ENCODE measurements around the gene AKR1E2. TPM values are rescaled to one million over a fixed set of nuclear protein-coding genes. Genes with fewer than 3 reads are reported as not detected.
A peak's percentile ranks its signal among the peaks of the same experiment; 100 is the strongest.

Gene AKR1E2
- total and polyA plus RNA-seq, 10 of the 15 experiments (the other 5 are each of a cell fraction or from before 2014, with no cell fraction given) = not detected

DNA sequence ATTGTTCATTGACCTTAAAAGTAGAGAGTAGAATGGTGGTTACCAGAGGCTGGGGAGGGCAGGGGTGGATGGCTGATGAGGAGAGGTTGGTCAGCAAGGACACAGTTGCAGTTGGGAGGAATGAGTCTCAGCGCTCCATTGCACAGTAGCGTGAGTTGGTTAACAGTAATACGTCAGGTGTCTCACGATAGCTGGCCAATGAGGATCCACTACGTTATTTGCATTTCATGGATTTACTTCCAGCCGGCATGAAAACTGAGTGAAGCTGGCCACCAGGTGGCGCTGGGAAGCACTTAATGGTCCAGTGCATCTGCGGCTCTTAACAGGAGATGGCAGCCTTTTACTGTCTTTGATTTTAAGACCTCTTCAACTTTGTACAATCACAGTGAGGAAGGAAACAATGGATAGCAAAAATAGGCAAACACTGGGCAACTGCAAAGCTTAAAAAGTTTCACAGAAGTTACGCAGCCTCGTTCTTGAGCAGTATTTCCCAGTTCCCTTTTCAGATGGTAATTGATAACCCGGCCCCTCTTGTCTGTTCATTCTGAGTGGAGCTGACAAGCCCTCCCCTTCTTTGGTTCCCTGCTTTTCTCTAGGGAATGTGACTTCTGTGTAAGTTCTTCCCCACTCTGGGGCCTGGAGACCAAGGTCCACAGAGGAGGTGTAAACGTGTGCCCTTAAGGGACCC lies 23.7 kb downstream of the AKR1E2 start (continued):
- TF ChIP-seq, protein P1, sequence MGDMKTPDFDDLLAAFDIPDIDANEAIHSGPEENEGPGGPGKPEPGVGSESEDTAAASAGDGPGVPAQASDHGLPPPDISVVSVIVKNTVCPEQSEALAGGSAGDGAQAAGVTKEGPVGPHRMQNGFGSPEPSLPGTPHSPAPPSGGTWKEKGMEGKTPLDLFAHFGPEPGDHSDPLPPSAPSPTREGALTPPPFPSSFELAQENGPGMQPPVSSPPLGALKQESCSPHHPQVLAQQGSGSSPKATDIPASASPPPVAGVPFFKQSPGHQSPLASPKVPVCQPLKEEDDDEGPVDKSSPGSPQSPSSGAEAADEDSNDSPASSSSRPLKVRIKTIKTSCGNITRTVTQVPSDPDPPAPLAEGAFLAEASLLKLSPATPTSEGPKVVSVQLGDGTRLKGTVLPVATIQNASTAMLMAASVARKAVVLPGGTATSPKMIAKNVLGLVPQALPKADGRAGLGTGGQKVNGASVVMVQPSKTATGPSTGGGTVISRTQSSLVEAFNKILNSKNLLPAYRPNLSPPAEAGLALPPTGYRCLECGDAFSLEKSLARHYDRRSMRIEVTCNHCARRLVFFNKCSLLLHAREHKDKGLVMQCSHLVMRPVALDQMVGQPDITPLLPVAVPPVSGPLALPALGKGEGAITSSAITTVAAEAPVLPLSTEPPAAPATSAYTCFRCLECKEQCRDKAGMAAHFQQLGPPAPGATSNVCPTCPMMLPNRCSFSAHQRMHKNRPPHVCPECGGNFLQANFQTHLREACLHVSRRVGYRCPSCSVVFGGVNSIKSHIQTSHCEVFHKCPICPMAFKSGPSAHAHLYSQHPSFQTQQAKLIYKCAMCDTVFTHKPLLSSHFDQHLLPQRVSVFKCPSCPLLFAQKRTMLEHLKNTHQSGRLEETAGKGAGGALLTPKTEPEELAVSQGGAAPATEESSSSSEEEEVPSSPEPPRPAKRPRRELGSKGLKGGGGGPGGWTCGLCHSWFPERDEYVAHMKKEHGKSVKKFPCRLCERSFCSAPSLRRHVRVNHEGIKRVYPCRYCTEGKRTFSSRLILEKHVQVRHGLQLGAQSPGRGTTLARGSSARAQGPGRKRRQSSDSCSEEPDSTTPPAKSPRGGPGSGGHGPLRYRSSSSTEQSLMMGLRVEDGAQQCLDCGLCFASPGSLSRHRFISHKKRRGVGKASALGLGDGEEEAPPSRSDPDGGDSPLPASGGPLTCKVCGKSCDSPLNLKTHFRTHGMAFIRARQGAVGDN (IDR thresholded peaks at IDR 0.05) = no peak
- no peak for TF ChIP-seq SIN3A (IDR thresholded peaks at IDR 0.05; ENCODE audit: low read depth, low read length)
- TF ChIP-seq POU2F2 (IDR thresholded peaks at IDR 0.05; ENCODE audit: borderline replicate concordance, low read depth, low read length) = peak; percentile 73; the same call in 1 of the 3 replicates
- peak; percentile 74 for TF ChIP-seq SPI1 (IDR thresholded peaks at IDR 0.05; ENCODE audit: borderline replicate concordance, insufficient read depth, low read depth, low read length)
- TF ChIP-seq, protein P2, sequence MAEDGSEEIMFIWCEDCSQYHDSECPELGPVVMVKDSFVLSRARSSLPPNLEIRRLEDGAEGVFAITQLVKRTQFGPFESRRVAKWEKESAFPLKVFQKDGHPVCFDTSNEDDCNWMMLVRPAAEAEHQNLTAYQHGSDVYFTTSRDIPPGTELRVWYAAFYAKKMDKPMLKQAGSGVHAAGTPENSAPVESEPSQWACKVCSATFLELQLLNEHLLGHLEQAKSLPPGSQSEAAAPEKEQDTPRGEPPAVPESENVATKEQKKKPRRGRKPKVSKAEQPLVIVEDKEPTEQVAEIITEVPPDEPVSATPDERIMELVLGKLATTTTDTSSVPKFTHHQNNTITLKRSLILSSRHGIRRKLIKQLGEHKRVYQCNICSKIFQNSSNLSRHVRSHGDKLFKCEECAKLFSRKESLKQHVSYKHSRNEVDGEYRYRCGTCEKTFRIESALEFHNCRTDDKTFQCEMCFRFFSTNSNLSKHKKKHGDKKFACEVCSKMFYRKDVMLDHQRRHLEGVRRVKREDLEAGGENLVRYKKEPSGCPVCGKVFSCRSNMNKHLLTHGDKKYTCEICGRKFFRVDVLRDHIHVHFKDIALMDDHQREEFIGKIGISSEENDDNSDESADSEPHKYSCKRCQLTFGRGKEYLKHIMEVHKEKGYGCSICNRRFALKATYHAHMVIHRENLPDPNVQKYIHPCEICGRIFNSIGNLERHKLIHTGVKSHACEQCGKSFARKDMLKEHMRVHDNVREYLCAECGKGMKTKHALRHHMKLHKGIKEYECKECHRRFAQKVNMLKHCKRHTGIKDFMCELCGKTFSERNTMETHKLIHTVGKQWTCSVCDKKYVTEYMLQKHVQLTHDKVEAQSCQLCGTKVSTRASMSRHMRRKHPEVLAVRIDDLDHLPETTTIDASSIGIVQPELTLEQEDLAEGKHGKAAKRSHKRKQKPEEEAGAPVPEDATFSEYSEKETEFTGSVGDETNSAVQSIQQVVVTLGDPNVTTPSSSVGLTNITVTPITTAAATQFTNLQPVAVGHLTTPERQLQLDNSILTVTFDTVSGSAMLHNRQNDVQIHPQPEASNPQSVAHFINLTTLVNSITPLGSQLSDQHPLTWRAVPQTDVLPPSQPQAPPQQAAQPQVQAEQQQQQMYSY (CRISPR knock-in tag; IDR thresholded peaks at IDR 0.05) = no peak
- no peak for TF ChIP-seq CBFB (IDR thresholded peaks at IDR 0.05; ENCODE audit: low read depth)
- TF ChIP-seq CHD2 (IDR thresholded peaks at IDR 0.05; ENCODE audit: borderline replicate concordance, low read depth, low read length) = no peak
- TF ChIP-seq ZNF274 (IDR thresholded peaks at IDR 0.05; ENCODE audit: insufficient read depth, insufficient read length) = no peak
- peak; percentile 86 for TF ChIP-seq YY1 (IDR thresholded peaks at IDR 0.05; ENCODE audit: low read depth, low read length)
- TF ChIP-seq EP300 (IDR thresholded peaks at IDR 0.05; ENCODE audit: borderline replicate concordance in 1 of 2, control insufficient read depth in 1 of 2, low read depth in 2 of 2, low read length in 2 of 2) = peak in 1 of 2 experiments; percentile 12; a peak in 1 of 4 replicates
- TF ChIP-seq PAX8 (IDR thresholded peaks at IDR 0.05) = no peak
- no peak for TF ChIP-seq NRF1 (conservative IDR thresholded peaks at IDR 0.05; ENCODE audit: low read depth, low read length)
- TF ChIP-seq SMC3 (IDR thresholded peaks at IDR 0.05; ENCODE audit: borderline replicate concordance, low read length) = peak; percentile 94
- TF ChIP-seq, protein P3, sequence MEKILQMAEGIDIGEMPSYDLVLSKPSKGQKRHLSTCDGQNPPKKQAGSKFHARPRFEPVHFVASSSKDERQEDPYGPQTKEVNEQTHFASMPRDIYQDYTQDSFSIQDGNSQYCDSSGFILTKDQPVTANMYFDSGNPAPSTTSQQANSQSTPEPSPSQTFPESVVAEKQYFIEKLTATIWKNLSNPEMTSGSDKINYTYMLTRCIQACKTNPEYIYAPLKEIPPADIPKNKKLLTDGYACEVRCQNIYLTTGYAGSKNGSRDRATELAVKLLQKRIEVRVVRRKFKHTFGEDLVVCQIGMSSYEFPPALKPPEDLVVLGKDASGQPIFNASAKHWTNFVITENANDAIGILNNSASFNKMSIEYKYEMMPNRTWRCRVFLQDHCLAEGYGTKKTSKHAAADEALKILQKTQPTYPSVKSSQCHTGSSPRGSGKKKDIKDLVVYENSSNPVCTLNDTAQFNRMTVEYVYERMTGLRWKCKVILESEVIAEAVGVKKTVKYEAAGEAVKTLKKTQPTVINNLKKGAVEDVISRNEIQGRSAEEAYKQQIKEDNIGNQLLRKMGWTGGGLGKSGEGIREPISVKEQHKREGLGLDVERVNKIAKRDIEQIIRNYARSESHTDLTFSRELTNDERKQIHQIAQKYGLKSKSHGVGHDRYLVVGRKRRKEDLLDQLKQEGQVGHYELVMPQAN (conservative IDR thresholded peaks at IDR 0.05) = no peak
- TF ChIP-seq BHLHE40 (IDR thresholded peaks at IDR 0.05; ENCODE audit: borderline replicate concordance in 1 of 2, low read depth in 2 of 2, low read length in 1 of 2) = 0 out of 4 replicates have a peak, but pooled peaks of 1 of the 2 experiments have one; percentile 20
- TF ChIP-seq, protein P4, sequence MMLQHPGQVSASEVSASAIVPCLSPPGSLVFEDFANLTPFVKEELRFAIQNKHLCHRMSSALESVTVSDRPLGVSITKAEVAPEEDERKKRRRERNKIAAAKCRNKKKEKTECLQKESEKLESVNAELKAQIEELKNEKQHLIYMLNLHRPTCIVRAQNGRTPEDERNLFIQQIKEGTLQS (IDR thresholded peaks at IDR 0.05; ENCODE audit: borderline replicate concordance, extremely low read depth, low read depth, low read length) = peak; percentile 23; the same call in 1 of the 2 replicates
- no peak for TF ChIP-seq ZNF384 (IDR thresholded peaks at IDR 0.05; ENCODE audit: borderline replicate concordance, low read depth, low read length)

Measured in GM12878 (cell line).